ENCODE results near the gene CREBBP. TPM values are rescaled to one million over a fixed set of nuclear protein-coding genes. Genes with fewer than 3 reads are reported as not detected.
A peak's percentile ranks its signal among the peaks of the same experiment; 100 is the strongest.

CREBBP gene
- total and polyA plus RNA-seq, 2 donors (not counting 1 experiment from before 2014, with no cell fraction given): 6.1 to 22.6 TPM

- H3K27ac ChIP-seq (ENCODE audit: insufficient read depth, low read length): no peak overlapping the region
- peaks cover 14% of the 10 kb centered on the region for H4K20me1 ChIP-seq (ENCODE audit: control insufficient read depth, extremely low read depth, insufficient read depth, low read length)
- no peaks in the 10 kb centered on the region for H3K9me3 ChIP-seq (ENCODE audit: control insufficient read depth, insufficient read depth, low read depth, low read length)
- TF ChIP-seq CTCF (conservative IDR thresholded peaks at IDR 0.05 in 1 of 2, IDR thresholded peaks at IDR 0.05 in 1 of 2; ENCODE audit: low read depth in 1 of 2, low read length in 2 of 2) (no peak), EZH2 (IDR thresholded peaks at IDR 0.05; ENCODE audit: low read length, missing control alignments) (no peak)
- H3K36me3 ChIP-seq (ENCODE audit: control insufficient read depth, insufficient read depth, low read length): no peaks in the 10 kb centered on the region
- no peak overlapping the region for H3K4me2 ChIP-seq (ENCODE audit: extremely low read depth, insufficient read depth, low read length)
- H3K27me3 ChIP-seq (ENCODE audit: control insufficient read depth, insufficient read depth, low read length): no peaks in the 10 kb centered on the region
- peaks cover 88% of the 10 kb centered on the region for H3K79me2 ChIP-seq (ENCODE audit: control insufficient read depth, insufficient read depth, low read length)
- H3K9ac ChIP-seq (ENCODE audit: insufficient read depth, low read length): no peak overlapping the region
- H2AFZ ChIP-seq (ENCODE audit: low read length): no peak overlapping the region
- peak in 1 of 2 donors; percentile 35 for DNase-seq (ENCODE audit: low read depth in 2 of 2)
- H3K4me3 ChIP-seq (replicated peaks in 1 of 4; ENCODE audit: control extremely low read depth in 1 of 4, insufficient read depth in 1 of 4, low read depth in 3 of 4, low read length in 4 of 4): no peak overlapping the region
- H3K4me1 ChIP-seq (ENCODE audit: control insufficient read depth, extremely low read depth, insufficient read depth, low read length): peaks cover 5% of the 10 kb centered on the region
These were observed 50.6 kb downstream of the CREBBP start for GRCh38 chr16:3829631-3830536.

GRCh38 chr16:3825940-3826339, 54.6 kb downstream of the CREBBP start:
- Histone ChIP-seq H3K27me3 (ENCODE audit: control insufficient read depth, insufficient read depth, low read length) (no peaks in the 10 kb centered on the region), H4K20me1 (ENCODE audit: control insufficient read depth, extremely low read depth, insufficient read depth, low read length) (peaks cover 18% of the 10 kb centered on the region), H3K4me3 (replicated peaks in 1 of 4; ENCODE audit: control extremely low read depth in 1 of 4, insufficient read depth in 1 of 4, low read depth in 3 of 4, low read length in 4 of 4) (no peak overlapping the region), H3K27ac (ENCODE audit: insufficient read depth, low read length) (no peak overlapping the region), H3K79me2 (ENCODE audit: control insufficient read depth, insufficient read depth, low read length) (peaks cover 87% of the 10 kb centered on the region), H2AFZ (ENCODE audit: low read length) (no peak overlapping the region), H3K4me2 (ENCODE audit: extremely low read depth, insufficient read depth, low read length) (no peak overlapping the region), H3K36me3 (ENCODE audit: control insufficient read depth, insufficient read depth, low read length) (no peaks in the 10 kb centered on the region), H3K9me3 (ENCODE audit: control insufficient read depth, insufficient read depth, low read depth, low read length) (no peaks in the 10 kb centered on the region), H3K9ac (ENCODE audit: insufficient read depth, low read length) (no peak overlapping the region), H3K4me1 (ENCODE audit: control insufficient read depth, extremely low read depth, insufficient read depth, low read length) (peaks cover 13% of the 10 kb centered on the region)
- no peak for DNase-seq (ENCODE audit: low read depth in 2 of 2)
- TF ChIP-seq CTCF (conservative IDR thresholded peaks at IDR 0.05 in 1 of 2, IDR thresholded peaks at IDR 0.05 in 1 of 2; ENCODE audit: low read depth in 1 of 2, low read length in 2 of 2) (no peak), EZH2 (IDR thresholded peaks at IDR 0.05; ENCODE audit: low read length, missing control alignments) (no peak)

GRCh38 chr16:3825103-3825502, 55.4 kb downstream of the CREBBP start:
- no peak overlapping the region for H2AFZ ChIP-seq (ENCODE audit: low read length)
- H3K79me2 ChIP-seq (ENCODE audit: control insufficient read depth, insufficient read depth, low read length): peaks cover 88% of the 10 kb centered on the region
- no peaks in the 10 kb centered on the region for H3K27me3 ChIP-seq (ENCODE audit: control insufficient read depth, insufficient read depth, low read length)
- H3K4me1 ChIP-seq (ENCODE audit: control insufficient read depth, extremely low read depth, insufficient read depth, low read length): peaks cover 18% of the 10 kb centered on the region
- TF ChIP-seq CTCF (conservative IDR thresholded peaks at IDR 0.05 in 1 of 2, IDR thresholded peaks at IDR 0.05 in 1 of 2; ENCODE audit: low read depth in 1 of 2, low read length in 2 of 2) (no peak), EZH2 (IDR thresholded peaks at IDR 0.05; ENCODE audit: low read length, missing control alignments) (no peak)
- H3K36me3 ChIP-seq (ENCODE audit: control insufficient read depth, insufficient read depth, low read length): no peaks in the 10 kb centered on the region
- peak; percentile 66 to 79 for DNase-seq (ENCODE audit: low read depth in 2 of 2)
- no peak overlapping the region for H3K4me2 ChIP-seq (ENCODE audit: extremely low read depth, insufficient read depth, low read length)
- H3K9me3 ChIP-seq (ENCODE audit: control insufficient read depth, insufficient read depth, low read depth, low read length): no peaks in the 10 kb centered on the region
- H3K27ac ChIP-seq (ENCODE audit: insufficient read depth, low read length): no peak overlapping the region
- peaks cover 24% of the 10 kb centered on the region for H4K20me1 ChIP-seq (ENCODE audit: control insufficient read depth, extremely low read depth, insufficient read depth, low read length)
- no peak overlapping the region for H3K4me3 ChIP-seq (replicated peaks in 1 of 4; ENCODE audit: control extremely low read depth in 1 of 4, insufficient read depth in 1 of 4, low read depth in 3 of 4, low read length in 4 of 4)
- no peak overlapping the region for H3K9ac ChIP-seq (ENCODE audit: insufficient read depth, low read length)
